Stimulated activated CD8-positive, alpha-beta memory T cell treated with anti-CD3 and anti-CD28 coated beads, Interleukin-2, amount 100 ng/mL, for 48 hours (primary cell): ENCODE measurements around the gene FAM174B.

Experiments used
- DNase-seq, 2 donors: peaks; one replicate each; pipeline ENCODE4 v3.0.0-alpha.2; 2020; ENCODE audit warnings: low read depth in 2 of 2

The FAM174B gene

DNA sequence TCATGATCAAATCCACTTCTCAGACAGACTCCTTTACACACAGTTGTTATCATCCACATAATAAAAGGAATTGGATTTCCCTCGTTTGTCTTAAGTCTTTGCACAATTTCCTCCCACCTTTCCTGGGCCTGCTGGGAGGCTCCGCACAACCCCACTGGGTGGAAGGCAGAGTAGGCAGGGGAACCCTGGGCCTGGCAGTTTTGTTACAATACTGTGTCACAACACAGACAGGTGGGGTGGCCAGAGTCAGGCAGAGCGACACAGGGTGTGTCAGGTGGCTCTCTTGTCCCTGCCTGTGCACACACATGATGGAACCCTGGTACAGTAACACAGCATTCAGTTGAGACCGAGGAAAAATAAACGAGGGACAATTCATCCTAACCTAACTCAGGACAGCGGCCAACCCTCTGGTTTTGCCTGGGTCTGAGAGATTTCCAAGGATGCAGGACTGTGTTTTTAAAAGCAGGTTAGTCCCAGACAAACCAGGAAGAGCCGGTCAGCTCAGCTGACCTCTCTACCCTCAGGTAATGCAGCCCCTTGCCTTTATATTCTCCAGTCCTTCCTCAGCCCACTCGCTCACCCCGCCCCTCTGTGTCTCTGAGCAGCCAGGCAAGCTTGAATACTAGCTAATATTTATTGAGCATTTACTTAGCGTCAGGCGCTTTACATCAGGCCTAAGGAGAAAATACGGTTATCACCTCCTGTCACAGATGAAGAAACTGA, 8.8 kb upstream of the FAM174B start:
- no peak for DNase-seq

DNA sequence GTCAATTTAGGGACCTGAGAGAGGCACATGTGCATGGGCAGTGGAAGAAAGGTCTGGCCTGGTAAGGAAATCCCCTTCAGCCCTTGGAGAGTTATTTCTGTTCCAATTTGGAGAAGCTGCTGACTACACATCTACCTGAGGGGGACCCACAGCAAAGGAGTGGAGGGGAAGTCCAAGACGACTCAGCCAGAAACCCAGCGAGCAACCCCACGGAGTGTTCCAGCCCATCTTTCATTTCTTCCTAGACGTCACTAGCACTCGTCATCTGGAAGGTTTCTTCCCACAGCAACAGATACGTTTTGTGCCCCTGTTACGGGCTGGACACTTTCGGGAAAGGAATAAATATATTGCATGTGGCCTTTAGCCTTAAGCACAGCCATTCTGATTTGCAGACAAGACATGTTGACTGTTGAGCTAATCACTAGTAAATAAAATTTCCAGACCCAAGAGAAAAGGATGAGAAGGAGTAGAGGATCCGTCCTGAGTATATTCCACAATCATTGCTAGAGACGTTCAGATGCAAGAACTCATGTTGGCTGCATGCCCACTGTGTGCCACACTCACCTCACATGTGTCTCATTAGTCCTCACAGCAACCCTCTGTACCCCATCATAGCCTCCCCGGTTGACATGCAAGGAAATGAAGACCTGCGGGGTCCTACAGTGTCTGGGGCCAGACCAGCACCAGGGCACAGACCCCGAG, 7.8 kb upstream of the FAM174B start:
- peak; percentile 4 to 13 for DNase-seq

DNA sequence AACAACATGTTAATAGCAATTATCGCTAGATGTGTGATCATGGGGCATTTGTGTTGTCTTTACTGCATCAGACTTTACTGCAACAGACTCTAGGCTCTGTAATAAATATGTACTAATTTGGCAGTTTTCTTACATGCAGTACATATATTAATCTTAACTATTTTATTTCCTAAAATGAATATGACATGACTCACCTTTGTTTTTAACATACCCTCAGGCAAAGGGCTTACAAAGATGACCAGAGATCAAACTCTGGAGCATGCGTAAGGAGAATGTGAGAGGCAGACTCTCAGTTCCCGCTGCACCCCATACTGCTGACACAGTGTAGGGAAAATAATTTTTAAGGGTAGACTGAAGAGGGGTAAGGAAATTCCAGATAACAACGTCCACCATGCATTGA, 7.2 kb upstream of the FAM174B start:
- no peak for DNase-seq

DNA sequence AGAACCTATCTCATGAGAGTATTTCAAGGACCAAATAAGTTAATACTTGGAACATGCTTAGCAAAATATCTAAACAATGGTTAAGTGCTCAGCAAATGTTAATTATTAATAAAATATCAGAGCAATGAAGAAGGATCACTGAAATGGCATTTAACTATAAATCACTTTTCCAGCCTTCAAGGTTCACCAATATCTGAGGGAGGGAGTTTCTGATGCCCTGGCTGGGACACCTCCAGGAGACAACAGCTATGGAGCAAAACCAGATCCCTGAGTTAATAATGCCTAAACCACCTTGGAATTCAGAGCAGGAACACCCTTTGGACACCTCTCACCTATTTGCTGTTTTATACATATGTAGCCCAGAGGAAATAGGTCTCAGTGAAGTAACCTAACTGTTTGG, 6.4 kb upstream of the FAM174B start:
- no peak for DNase-seq

DNA sequence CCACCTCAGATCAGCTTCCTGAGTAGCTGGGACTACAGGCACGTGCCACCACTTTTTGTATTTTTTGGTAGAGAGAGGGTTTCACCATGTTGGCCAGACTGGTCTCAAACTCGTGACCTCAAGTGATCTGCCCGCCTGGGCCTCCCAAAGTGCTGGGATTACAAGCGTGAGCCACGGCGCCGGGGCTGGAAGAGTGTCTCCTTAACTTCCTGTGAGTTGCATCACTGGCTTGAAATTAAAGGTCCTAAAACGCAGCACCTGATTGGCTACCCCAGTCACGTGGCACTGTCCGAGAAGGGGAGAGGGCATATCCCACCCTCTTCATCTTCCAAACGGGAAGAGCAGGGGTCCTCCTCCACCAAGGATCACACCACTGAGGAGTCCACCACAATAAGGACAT, 5.5 kb upstream of the FAM174B start:
- no peak for DNase-seq

DNA sequence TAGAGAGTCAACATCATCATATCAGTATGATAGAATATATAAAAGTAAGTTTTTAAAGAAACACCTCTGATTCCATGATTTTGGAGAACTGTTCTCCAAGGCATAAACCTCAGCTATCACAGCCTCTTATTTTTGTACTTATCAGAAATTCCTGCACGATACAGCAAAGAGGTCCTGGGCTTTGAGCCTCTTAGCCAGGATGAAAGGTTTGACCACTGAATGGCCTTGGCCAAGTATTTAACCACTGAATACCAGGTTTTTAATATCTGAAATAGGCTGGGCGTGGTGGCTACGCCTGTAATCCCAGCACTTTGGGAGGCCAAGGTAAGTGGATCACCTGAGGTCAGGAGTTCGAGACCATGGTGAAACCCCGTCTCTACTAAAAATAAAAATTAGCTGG, 1.9 kb upstream of the FAM174B start:
- no peak for DNase-seq

DNA sequence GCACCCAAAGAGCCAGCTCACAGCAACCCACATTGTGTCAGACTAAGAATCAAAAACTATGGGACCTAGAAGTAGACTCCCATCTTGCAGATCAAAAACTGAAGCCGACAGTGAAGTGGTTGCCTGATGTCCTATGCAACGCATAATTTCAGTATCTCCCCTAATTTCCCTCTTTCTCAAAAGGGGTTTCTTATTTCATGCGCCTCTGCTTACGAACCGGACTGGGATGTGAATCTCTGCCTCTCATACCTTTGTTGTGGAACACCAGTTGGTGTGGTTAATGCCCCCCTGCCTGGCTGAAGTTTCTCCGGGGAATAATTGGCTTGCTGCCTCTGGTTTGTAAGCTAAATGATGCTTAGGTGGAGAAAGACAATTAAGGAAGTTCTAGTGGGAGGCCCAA, 514 bp upstream of the FAM174B start:
- no peak for DNase-seq

DNA sequence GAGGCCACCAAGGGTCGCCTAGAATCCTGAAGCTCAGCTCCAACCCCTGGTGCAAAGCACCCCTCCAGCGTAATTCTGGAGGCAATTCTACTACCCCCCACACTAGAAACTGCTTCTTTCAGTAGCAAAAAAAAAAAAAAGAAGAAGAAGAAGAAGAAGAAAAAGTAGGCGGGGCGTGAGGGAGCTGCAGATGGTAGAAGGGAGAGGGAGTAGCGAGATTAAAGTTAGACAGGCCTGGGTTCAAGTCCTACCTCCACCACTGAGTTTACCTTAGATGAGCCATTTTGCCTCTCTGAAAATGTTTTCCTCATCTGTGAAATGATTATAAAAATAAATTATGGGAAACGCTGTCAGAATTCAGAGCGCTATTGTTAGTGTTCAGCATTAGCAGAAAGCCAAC, 913 bp downstream of the FAM174B start:
- no peak for DNase-seq

DNA sequence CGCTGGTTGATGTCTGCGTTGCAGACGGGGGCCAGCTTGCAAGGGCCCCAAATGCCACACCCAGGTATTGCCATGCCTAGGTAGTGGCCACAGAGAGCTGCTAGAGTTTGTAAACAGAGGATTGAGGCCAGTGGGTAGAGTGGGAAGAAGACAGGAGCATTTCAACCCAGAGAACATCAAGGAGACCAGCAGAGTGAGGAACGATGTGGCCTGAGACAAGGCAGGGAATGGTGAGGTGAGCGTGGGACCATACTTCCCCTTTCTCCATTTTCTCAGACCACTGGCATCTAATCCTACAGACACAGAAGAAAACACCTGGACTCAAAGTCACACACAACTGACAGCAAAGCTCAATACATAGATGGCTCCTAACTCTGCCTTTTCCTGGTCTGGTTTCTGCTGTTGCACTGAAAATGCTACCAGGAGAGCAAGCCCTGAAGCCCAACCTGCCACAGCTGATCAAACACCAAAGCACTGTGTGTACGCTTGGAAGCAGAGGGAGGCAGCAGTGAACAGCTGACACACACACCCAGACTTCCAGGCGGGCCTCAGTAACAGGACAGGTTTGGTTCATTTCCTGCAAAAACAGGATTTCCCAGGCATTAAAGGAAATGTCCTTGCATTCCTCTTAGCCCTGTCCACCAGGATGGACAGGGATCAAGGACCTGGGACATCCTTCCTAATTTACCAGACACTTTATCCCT, 1.6 kb downstream of the FAM174B start:
- DNase-seq, result no peak

DNA sequence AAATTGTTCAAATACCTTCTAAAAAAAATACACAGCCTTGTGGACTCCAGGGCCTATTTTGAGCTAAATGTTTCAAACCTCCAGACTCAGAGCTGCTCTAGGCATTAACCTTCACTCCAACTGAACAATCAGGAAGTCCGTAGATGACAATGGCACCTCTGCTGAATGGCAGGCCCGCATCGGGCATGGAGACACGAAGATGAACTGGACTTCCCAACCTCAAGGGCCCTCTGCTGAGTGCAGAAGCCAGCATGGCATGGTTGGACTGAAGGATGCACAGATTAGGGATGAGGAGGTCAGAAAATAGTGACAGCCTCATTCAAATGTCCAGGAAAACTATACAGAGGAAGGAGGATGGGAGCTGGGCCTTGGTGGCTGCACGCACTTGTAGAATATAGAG, 2.2 kb downstream of the FAM174B start:
- no peak for DNase-seq

DNA sequence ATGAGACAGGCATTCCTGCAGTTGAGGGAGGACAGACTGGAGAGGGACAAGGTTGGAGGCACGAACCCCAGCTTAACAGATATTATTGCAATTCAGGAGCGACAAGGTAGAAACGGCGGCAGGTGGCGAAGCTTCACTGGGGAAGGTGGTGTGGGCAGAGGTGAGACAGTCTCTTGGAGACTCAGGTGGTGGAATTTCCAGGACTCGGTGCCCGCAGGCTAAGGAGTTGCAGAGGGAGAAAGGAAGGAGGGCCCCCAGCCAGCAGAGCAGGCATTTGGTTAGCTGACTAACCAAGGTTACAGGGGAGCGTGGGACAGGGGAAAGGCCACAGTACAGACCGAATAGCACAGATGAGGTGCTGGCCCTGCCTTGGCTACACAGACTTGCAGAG, 3.0 kb downstream of the FAM174B start:
- no peak for DNase-seq

DNA sequence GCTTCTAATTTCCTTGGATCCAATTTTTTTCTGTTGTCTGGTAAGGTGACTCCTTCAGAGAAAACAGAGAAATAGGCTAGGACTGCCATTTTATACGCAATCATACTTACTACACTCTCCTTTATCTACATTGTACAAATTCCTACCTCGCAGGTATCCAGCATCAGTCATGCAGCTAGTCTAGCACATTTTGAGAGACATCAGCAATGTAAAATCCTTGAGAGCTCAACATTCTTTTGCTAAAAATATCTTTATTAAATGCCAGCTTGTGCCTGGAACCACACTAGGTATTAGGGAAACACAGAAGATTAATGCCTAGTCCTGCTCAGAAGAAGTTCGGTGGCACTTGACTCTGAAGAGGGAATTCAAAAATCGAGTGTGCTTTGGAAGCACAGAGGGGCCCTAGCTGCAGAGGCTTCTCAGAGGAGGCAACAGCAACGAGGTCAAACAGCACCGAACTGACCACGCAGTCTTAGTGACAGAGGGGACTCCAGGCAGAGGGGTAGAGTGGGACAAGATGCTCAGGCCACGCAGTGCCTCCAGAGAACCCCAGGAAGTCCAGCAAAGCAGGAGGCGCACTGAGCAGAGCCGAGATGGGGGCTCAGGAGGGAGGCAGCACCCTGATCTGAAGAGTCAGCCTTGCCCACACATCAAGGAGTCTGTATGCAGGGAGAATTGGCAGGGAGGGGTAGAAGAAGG, 3.5 kb downstream of the FAM174B start:
- no peak for DNase-seq

DNA sequence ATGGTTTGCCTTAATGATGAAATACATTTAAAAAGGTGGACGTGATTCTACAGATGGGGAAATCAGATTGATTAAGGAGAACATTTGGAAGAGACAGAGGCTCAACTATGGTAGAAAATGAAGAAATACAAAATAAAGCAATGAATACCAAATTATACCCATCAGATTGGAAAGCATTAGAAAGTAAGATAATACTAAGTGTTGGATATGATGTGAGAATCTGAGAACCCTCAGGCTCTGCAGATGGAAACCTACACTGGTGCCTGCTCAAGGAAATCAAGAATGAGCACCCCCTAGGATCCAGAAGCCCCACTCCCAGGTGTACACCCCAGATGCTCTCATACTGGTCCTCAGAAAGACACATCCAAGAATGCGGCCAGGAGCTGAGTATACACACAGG, 4.6 kb downstream of the FAM174B start:
- DNase-seq, result no peak

DNA sequence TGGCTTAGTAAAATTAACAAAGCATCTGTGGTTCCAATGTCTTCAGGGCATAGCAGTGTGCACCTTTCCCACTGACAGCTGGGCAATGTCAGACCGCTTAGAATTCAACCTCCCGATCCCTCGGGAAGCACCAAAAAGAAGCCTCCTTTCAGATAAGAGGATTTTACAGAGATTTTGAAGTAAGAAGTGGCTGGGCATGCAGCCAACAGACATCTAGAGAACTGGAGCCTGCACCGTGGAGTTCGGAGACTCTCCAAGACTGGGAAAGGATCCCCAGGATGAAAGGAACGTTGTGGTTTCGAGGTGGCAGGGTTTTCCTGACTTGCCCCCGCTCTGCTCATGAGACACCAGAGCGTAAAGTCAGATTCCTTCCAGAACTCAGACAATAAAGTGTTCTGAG, 5.3 kb downstream of the FAM174B start:
- no peak for DNase-seq

DNA sequence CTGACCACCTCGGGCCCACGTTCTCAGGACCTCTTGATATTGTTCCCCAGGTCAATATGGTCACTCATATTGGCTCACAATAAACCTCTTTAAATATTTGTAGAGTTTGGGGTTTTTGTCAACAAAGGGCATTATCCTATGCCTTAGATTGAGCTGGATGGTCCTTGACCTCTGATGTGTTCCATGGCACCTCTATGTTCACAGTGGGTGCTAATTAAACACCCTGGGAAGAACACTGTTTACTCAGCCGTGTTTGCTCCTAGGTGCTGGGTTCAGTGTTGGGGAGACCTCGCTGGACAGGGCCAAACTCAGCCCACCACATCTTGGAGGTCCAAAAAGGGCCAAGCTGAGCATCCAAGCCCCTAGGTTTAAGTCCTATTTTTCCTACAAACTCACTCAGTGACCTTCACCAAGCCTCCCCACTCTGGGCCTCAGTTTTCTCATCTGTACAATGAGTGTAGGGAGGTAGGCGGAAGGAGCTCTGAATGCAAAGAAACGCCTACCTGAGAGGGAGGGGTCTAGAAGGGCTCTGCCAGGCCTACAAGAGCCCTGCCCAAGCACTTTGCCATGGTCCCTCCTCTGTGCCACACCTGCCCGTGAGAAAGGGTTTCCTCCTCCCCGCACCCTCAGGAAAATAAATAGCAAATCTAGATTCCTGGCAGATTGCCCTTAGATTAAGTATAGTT, 7.2 kb downstream of the FAM174B start:
- no peak for DNase-seq

DNA sequence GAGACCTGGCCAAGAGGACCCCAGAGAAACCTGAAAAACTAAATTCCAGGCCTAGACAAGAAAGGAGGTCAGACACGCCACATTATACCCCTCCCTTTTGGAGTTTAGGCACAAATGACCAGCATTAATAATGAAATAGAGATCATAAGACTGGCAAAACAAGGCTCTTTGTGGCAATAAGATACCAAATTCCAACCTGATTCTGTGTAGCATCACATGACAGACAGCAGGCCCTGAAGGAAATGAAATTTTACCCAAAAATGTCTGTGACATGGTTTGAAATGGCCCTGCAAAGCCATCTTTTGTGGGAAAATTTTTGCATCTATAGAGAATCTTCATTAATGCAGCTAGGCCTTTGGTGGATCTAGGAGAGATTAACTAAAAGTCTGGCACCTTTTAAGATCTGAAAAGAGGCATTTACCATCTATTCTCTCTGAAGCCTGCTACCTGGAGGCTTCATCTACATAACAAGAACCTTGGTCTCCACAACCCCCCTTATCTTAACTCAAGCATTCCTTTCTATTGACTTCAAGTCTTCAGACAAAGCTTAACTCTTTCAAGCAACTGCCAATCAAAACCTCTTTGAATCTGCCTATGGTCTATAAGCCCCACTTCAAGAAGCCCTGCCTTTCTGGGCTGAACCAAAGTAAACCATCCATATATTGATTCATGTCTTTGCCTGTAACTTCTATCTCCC, 8.0 kb downstream of the FAM174B start:
- DNase-seq, result no peak

DNA sequence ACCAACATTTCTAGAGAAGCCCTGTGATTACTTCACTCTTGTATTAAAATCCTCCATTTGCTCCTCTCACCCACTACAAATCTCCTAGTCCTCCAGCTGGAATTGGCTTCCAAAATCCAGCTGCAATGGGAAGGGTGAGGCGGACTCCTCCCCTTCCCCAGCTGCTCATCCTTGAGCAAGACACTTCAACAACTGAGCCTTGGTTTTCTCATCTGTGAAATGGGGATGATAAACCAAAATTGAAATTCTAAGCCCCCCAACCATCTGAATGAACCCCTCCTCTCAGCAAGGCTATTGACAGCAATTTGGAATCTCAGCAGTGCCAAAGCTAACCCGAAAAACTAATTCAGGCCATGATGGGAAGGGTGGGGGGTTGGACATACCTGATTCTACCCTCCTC, 9.4 kb downstream of the FAM174B start:
- no peak for DNase-seq

DNA sequence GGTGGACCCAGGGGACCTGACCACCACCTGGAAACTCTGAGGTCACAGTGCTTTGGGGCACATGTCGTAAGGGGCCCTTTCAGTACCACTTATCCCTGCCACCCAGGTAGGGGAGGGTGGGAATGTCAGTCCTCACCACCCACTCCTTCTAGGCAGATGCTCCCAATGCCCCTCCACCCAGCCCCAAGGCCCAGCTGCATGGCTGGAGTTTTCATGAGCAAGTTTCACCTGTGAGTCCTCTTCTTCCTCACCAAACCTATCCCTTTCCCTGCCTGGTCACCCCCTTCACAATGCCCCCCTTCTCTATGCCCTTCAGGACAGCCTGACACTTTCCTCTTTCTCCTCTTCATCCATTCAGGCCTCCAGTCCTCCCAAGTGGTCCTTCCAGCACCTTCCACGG, 9.8 kb downstream of the FAM174B start:
- DNase-seq, result no peak

DNA sequence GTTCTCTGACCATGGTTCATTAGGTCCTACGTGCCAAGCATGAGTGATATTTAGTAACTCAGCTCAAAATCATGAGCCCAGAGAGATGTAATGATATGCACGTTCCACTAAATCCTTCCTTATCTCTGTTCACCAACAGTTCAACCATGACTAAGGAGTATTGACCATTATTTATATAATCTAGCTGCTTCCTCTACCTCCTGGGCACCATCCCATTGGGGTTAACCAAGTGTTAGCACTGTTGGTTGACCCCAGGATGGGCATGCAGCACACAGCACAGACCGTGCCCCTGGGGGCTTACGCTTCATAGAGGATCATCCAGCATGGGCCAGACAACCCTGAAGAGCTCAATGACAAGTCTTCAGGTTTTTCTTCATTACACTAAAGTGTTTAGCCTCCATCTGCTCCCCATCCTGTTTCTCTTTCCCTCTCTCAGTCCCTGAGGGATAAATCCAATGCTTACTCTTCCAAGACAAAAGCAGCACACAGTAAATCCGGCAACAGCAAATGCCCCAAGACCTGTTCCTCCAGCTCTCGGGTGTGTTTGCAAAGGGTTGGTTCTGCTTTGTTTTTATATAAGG, 10.4 kb downstream of the FAM174B start:
- DNase-seq, result no peak

DNA sequence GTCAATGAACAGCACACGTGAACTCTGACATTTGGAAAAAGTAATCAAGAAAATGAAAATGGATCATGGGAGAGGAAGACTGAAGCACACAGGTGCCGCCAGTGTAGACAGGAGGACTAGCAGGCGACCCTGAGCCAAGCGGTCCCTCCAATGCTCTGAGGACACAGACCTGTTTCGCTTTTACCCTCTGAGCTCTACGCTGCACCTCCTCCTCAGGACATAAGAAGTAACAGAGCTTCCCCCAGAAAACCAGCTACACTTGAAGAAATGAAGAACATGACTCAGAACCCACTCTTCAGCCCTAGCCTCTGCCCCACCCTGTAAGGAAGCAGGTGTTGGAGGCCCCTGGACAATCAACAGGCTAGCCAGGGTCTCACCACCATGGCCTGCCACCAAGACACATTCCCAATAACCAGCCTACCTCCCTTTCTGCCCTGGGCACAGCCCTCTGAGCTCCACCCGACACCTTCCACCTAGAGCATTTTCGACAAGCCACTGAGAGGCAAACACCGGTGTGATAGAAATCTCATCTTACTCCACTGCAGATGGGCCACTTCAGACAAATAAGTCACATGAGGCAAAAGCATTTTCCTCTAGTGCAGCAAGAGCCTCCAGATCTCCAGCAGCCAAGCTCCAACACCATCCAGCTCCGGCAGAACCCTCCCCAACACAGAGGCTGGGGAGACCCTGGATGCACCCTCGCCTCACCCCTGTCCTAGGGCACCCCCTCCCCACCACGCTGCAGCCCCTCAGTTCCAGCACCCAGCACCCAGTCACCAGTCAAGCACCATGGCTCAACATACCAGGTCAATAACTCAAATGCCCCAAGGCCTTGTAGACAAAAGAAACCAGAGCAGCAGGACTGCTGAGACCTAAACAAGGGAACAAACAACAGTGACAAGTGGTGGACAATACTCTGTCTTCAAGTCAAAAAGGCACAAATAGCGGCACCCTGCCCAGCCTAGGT, 11.4 kb downstream of the FAM174B start:
- DNase-seq, result no peak
